ENCODE results near the gene CPT2.
"Not testable (repeated sequence)": the region's sequence is repeated elsewhere in the genome, so short reads cannot be mapped to it uniquely, and the experiment has no call there.

Gene CPT2

DNA sequence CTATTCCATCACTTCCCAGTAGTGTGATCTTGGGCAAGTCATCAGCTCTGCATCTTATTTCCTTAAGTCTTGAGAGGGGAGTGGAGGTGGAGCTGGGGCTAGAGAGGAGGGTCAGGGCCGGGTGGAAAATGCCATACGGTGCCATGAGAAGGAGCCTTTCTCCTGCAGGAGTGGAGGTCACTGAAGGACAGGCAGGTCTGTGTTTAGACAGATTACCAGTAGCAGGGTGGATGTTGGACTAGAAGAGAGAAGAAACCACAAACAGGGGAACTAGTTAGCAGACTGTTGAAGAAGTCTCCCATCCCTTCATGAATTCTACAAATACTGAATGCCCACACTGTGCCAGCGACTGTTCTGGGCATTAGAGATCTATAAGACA lies 13.9 kb upstream of the CPT2 start:
- no peak for DNase-seq

GRCh38 chr1:53183095-53183990 lies 13.3 kb upstream of the CPT2 start:
- no peak for DNase-seq

DNA sequence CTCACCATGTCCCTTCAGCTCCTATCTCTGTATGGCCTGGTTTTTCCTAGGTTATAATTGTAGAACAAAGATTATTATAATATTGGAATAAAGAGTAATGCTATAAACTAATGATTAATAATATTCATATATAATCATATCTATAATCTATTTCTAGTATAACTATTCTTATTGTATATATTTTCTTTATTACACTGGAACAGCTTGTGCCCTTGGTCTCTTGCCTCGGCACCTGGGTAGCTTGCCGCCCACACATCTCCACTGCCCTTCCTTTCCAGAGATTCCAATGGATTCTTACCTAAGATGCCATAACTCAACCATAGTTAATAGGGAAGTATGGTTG lies 10.7 kb upstream of the CPT2 start:
- DNase-seq, result not testable (repeated sequence)

DNA sequence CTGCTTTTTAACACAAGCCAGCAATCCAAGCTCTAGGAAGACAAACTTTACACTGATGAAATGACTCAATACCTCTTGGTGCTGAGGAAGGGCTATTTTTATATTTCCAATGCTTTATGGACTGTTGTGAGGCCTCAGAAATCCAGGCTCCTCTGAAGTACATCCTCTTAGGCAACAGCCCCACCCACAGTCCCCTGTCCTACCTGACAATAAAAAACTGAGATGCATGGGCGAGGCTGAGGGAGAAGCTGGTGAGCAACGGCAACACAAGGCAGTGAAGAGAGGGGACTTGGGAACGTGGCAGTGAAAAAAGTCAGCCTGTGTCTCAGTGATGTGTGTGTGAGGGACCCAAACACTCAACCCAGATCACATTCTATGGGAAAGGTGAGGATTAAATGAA lies 10.1 kb upstream of the CPT2 start:
- no peak for DNase-seq

DNA sequence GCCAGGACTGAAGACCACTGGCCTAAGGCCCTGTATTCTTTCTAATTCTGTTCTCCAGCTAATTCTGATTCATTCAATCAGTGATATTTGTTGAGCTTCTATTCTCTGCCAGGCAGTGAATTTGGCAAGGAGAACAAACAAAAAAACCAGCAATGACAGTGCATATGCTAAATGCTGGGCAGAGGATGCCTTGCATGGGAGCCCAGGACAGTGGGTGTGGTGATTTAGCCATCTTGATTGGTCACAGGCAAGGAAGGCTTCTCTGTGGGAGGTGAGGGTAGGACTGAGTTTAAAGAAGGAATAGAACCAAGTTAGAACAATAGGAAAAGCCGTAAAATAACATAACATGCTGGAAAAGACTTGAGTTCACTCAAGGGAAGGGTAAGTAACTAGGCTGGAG lies 9.2 kb upstream of the CPT2 start:
- no peak for DNase-seq

GRCh38 chr1:53188099-53188498 lies 8.5 kb upstream of the CPT2 start:
- DNase-seq, result no peak

GRCh38 chr1:53189061-53189460 lies 7.6 kb upstream of the CPT2 start:
- DNase-seq, result no peak

- DNase-seq, result no peak
These were observed 6.4 kb upstream of the CPT2 start for GRCh38 chr1:53190210-53190611.

DNA sequence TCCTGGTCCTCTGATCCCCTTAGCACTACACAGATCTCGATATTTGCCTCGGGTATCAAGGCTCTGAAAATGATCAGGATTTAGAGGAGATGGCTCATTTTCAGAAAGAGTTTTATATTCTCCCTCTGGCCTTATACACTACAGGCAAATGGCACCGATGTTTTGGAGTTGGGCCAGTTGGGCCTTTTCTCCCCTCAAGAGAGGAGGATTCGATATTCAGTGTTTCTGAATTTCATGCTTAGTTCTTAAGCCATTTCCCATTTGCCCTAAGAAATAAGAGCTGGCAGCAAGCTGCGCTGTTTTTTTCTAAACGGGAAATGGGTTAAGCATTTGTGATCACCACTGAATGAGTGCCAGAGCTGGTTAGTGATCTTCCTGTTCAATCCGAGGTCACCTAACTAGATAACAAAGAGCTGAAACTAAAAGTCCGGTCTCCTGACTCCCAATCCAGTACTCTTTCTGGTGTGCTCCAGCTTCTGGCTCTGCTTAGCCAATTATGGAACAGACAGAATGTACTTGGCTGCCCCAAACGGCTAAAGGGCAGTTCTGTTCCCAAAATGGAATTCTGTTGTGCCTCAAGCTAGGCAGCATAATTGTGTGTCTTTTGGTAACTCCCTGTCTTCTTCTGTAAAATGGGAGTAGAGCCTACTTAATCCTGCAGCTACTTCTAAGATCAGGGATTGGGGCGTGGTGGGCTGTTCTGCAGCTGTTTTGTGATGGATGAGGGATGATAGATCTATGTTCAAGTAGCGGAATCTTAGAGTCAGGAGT lies 1.2 kb upstream of the CPT2 start:
- DNase-seq, result no peak

- peak; percentile 72 for DNase-seq
These were observed 573 bp upstream of the CPT2 start for GRCh38 chr1:53196017-53196484.

DNA sequence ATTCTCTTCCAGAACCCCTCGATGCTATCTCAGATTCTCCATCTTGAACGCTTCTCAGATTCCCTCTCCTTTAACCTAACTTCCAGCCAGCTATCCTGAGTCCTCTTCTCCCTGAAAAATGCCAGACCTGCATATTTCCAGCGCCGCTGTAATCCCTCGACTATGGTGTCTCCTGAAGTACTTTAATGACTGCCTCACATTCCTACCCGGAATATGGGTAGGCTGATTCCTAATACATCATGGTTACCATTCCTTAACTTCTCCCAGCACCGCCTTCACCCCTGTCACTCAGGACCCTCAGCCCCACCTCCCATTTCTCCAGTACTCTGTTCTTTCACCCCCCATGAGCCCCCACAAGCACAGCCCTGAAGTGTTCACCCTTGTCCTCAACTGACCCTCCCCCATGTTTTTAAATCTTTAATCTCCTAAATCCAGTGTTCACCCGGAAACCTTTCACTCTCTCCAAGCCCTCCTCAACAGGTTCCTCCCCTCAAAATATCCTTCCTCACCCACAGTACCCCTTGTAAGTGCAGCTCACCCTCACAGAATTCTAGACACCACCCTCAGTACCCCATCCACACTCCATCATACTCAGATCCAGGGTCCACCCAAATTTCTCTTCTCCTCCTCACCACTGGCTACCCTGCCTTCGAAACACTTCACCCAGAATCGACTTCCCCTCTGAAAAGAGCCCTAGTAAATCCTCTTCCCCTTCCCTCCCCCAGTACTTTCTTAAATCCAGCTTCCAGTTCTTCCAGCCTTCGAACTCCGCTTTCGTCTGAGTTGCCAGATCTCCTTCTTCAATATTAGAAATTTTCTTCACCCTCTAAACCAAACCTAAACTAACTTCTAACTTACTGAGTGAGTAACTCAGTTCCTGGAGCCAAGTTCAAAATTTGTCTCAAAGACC lies 922 bp downstream of the CPT2 start:
- DNase-seq, result no peak

DNA sequence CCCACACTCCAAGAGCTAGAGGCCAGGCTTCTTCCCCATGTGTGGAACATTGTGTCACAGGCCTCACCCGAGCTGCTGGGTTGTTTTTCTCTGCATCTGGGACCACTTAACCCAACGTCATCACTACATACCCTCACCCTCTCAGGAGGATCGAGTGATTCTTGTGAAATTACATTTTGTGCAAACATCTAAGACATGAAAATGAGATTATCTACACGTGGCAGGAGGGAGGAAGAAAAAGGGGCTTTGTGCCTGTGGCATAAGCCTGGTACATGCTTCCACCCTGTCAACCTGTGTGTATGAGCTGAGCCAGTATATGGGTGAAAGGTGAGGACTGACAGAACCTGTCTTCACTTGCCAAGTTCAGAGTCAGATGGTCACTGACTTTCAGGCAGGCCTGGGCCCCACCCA lies 1.6 kb downstream of the CPT2 start:
- DNase-seq, result no peak

DNA sequence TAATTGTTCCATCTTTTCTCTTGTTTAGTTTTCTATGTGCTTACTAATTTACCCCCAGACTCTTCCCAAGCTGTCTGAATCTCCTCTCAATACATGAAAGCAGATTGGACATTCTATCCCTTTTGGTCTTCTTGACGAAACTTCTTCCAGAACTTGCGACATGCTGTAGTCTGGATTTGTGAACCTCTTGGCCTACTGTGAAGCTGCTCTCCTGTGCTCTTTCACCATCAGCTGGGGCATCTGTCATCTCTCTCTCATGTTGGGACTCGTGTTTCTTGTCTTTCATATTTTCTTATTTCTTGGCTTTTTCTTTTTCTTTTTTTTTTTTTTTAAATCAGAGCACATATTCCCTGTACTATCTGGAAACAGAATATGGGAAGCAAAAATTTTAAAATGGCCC lies 6.8 kb downstream of the CPT2 start:
- DNase-seq, result no peak

GRCh38 chr1:53205496-53205895 lies 8.9 kb downstream of the CPT2 start:
- not testable (repeated sequence) for DNase-seq

DNA sequence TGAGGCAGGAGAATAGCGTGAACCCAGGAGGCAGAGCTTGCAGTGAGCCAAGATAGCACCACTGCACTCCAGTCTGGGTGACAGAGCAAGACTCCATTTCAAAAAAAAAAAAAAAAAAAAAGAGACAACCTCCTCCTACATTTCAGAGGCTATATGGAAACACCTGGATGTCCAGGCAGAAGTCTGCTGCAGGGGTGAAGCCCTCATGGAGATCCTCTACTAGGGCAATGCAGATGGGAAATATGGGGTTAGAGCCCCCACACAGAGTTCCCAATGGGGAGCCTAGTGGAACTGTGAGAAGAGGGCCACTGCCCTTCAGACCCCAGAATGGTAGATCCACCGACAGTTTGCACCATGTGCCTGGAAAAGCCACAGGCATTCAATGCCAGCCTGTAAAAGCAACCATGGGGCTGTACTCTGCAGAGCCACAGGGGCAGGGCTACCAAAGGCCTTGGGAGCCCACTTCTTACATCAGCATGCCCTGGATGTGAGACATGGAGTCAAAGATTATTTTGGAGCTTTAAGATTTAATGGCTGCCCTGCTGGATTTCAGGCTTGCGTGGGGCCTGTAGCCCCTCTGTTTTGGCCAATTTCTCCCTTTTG lies 9.6 kb downstream of the CPT2 start:
- DNase-seq, result not testable (repeated sequence)

DNA sequence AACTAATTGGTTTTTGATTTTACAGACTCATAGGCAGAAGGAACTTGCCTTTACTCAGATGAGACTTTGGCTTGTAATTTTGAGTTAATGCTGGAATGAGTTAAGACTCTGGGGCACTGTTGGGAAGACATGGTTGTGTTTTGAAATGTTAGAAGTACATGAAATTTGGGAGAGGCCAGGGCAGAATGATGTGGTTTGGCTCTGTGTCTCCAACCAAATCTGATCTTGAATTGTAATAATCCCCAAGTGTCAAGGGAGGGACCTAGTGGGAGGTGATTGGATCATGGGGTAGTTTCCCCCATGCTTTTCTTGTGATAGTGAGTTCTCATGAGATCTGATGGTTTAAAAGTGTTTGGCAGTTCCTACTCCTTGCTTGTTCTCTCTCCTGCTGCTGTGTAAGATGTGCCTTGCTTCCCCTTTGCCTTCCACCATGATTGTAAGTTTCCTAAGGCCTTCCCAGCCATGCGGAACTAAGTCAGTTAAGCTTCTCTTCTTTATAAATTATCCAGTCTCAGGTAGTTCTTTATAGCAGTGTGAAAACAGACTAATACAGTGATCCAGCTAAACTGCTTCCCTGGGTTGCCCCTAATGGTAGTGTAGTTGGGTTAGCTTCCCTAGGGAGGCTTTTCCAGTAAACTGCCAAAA lies 10.2 kb downstream of the CPT2 start:
- DNase-seq, result no peak

GRCh38 chr1:53207726-53208125 lies 11.1 kb downstream of the CPT2 start:
- no peak for DNase-seq

- DNase-seq, result no peak
These were observed 13.7 kb downstream of the CPT2 start for GRCh38 chr1:53210352-53210751.

DNA sequence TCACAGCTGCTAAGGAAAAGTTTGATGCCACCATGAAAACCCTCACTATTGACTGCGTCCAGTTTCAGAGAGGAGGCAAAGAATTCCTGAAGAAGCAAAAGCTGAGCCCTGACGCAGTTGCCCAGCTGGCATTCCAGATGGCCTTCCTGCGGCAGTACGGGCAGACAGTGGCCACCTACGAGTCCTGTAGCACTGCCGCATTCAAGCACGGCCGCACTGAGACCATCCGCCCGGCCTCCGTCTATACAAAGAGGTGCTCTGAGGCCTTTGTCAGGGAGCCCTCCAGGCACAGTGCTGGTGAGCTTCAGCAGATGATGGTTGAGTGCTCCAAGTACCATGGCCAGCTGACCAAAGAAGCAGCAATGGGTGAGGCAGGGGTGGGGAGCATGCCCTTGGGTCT lies 14.3 kb downstream of the CPT2 start:
- DNase-seq, result no peak

DNA sequence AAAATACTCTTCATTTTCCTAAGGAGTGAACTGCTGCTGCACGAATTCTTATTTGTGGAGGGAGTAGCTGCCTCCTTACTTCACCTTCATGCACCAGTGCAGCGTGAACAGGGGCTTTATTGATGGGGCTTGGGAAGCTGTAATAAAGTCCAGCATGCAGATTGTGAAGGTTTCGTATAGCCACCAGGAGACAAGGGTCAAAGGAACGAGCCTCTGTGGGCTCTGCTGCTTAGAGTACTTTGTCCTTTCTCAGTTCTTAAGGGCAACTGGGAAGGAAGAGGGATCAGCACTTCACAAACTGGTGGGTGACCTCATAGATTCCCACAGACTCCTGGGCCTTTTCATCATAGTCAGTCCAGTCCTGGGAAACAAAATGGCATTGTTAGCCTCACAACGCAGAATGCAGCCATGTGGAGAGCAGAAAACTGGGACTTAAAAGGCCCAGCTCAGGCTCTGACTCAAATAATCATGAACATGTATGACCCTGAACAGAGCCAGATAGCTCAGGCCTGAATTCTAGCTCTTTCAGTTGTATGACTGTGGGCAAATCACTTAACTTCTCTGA lies 17.8 kb downstream of the CPT2 start:
- DNase-seq, result no peak

DNA sequence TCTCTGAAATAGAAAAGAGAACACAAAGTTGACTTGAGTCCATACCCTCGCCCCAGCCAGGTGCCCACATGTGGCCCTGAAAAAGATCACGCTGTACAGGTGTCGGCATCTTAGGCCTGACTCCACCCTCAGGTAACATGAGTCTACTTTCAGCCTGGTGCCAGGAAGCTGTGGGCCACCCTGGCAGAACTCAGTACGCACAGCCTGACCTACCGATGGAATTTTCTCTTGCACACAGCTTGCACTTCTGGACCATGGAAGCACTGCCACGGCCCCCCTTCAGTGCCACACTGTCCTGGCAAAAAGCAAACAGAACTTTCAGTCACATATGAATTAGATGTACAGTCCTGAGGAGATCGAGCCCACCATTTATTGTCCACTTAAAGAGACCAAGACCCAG lies 21.6 kb downstream of the CPT2 start:
- no peak for DNase-seq

GRCh38 chr1:53219711-53220110 lies 23.1 kb downstream of the CPT2 start:
- no peak for DNase-seq

Data from KG1 (cell line).